ENCODE data around the gene SLC25A47.

SLC25A47 gene

DNA sequence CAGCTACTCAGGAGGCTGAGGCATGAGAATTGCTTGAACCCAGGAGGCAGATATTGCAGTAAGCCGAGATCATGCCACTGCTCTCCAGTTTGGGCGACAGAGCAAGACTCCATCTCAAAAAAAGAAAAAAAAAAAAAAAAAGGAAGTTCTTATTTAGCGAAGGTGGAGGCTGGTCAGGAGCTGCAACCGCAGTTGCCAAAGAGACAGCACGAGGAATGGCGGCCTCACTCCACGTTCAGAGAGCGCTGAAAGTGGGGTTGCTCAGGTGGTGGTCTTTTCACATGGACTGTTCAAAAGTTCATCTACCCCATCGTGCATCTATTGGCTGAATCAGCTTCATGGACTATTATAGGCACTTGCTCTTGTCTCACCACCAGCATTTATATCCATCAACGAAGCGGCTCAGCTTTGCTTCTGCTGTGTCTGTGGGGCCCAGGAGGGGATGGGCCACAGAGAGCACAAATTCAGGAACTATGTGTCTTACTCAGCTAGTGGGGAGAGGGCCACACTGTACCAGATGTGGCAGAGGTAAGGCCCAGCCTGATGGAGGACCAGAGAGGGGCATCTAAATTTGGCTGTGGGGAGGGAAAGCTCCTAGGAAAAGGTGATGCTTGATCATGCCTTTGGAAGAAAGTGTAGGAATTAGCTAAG, 27.3 kb downstream of the SLC25A47 start:
- DNase-seq = no peak

DNA sequence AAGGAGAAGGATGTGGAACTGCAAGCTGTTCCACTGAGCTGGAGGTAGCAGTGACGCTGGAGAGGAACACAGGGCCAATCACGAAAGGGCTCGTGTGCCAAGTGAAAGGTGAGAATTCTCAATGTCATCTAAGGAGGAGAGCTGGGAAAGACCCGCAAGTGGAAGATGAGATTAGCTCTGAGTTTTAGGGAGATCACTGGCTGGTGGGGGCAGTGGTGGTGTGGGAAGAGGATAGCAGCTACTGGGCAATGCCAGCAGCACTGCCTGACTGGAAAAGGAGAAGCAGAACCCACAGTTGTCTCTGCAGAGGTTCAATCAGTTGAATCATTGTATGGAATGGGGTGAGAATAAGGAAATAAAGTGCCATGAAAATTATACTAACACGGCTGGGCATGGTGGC, 27.8 kb downstream of the SLC25A47 start:
- no peak for DNase-seq

DNA sequence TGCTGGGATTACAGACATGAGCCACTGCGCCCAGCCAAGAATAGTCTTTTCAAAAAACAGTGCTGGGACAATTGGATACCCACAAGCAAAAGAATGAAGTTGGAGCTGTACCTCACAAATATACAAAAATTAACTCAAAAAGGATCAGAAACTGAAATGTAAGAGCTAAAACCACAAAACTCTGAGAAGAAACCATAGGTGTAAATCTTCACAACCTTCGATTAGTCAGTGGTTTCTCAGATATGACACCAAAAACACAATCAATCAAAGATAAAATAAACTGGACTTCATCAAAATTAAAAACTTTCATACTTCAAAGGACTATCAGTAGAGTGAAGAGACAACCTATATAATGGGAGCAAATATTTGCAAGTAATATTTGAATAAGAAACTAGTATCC, 35.3 kb downstream of the SLC25A47 start:
- no peak for DNase-seq

DNA sequence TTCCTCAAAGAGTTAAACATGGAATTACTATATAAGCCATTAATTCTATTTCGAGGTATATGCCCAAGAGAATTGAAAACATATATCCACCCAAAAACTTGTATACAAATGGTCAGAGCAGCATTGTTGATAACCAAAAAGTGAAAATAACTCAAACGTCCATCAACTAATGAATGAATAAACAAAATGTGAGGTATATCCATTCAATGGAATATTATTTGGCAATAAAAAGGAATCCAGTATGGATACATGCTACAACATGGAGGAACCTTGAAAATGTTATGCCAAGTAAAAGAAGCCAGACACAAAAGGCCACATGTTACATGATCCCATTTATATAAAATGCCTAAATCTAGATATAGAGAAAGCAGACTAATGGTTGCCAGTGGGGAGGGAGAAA, 36.0 kb downstream of the SLC25A47 start:
- DNase-seq = no peak

DNA sequence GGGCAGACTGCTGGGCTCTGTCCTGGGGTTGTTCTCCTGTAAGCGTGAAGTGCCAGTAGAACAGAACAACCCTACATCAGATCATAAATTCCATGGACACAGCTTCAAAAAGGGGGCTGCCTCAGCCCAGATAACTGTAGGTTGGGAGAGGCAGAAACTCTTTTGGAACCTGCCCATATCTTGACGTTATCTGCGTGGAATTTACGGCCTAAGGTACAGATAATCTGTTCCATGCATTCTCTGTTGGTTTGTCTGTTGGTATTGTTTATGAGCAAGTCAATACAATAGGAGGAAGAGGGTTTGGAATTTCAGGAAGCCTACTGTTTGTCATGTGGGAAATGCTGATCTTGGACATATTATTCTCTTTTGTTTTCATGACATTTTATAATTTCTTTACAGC, 36.7 kb downstream of the SLC25A47 start:
- no peak for DNase-seq

DNA sequence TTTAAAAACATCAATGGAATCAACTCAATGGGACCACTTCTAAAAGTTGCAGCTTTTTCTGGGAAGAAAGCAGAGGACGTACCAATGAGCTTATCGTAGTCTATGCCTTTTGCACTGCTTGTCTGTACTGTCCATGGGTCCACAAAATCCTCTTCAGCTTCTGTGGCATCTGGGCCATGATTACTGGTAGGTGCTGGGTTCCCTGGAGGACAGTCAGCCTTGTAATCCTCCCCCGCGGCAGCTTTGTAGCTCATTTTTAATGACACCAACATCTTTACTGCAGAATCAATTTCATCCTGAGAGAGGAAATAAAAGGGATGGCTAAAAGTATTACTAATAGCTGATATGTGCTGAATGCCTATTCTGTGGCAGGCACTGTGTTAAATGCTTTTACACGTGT, 38.5 kb downstream of the SLC25A47 start:
- DNase-seq = no peak

DNA sequence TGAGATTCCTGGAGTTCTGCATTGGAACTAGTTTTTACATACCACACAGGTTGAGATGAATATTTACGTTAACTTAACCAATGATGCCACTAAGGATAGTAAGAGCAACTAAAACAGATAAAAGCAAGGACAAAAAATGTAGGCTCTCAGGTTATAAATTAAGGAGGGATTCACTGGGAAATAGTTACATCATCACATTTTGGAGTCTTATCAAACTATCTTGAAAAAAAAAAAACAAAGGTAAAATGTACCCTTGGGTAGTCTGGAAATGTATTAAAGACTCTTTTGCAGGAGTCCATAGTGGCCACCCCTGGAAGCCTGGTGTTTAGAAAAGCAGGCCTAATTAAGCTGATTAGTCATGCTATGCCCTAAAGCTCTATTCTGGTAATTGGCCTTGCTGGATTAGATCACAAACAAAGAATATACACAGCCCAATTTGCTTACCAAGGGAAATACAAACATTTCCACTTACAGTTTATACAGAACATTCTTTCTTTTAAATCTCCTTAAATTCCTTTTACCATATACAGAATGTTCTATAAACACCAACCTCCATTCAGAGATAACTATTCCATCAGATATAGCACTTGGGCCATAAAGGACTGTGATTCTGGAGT, 39.3 kb downstream of the SLC25A47 start:
- DNase-seq = no peak

DNA sequence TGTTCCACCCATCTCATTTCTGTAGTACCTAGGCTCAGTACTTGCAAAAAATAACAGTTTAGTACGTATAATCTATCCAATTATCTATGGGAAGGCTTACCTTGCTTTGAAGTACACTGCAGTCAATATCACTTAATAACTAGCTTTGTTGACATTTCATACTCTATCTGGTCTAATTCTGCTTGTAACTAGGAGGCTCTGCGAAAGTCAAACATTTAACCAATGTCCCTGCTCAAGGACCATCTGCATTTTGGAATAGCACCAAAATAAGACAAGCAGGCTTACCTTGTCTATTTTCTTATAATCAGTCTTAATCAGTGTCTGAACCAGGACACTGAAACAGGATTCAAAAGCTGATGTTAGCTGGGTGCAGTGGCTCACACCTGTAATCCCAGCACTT, 39.9 kb downstream of the SLC25A47 start:
- no peak for DNase-seq

DNA sequence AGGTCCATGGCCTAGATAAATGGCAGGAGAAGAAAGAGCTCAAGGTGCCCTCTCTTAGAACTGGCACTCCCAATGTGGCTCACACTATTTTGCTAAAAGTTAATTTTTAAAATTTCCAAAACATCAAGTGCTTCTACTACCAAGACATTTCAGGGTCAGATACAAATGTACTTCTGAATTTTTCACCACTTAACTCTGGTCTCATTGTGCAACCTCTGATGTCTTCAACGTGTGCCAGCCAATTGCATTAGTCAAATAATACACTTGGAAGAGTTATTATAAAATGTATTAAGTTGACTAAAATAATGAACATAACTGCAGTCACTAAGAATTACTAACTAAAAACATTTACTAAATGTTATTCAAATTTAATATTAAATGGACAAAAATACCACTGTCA, 41.3 kb downstream of the SLC25A47 start:
- no peak for DNase-seq

DNA sequence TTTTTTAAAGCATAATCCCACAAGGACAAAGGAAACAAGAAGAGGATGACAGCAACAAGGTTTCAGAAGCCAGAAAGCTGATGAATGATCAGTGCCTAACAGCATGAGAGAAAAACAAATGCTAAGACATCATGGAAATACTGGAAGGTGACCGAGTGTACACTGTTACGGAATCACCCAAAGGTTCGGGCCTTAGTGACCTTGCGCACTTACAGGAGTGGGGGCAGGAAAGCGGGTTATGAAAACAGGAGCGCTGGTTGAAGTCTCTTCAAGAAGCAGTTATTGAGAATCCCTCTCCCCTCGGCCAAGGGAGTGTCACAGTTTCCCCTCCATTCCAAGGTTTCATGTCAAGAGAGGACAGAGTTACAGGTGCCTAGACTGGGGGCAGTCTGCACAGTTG, 42.6 kb downstream of the SLC25A47 start:
- no peak for DNase-seq

DNA sequence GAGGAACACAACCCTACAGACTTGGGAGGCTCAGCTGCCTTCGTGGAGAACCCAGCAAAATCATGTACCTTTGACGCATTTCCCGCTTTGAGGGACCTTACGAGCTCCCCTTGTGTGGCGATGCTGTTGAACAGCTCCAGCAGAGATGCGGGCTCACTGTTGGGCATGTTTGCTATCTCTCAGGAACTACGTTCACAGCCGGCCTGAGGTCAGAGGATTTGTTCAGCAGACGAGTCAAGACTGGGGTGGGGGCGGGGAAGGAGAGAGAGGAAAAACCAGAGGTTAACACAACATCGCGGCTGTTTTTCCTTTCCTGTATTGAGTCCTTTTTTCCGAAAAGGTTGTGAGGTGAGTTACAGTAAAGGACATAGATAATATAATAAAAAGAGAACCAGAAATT, 45.9 kb downstream of the SLC25A47 start:
- no peak for DNase-seq

DNA sequence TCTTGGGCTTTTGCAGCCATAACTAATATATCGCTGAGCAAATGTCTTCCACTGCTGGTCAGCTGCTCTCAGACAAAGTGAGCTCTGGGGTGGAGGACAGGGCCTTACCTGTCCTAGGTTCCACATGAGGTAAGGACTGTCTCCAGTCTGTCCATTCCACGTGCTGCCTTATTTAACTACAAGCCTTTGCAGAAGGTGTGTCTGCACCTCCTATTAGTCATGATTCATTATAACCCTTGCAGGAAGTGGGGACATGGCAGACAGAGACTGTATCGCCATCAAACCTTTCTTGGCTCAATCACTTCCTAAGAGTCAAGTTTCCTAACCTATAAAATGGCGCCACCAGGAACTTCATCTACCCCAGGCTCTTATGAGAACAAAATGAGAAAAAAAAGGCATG, 46.9 kb downstream of the SLC25A47 start:
- no peak for DNase-seq

DNA sequence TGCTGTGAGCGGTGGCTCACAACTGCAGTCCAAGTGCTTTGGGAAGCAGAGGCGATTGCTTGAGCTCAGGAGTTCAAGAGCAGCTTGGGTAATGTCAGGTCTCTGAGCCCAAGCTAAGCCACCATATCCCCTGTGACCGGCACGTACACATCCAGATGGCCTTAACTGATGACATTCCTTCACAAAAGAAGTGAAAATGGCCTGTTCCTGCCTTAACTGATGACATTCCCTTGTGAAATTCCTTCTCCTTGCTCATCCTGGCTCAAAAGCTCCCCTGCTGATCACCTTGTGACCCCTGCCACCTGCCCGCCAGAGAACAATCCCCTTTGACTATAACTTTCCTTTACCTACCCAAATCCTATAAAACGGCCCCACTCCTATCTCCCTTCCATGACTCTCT, 48.6 kb downstream of the SLC25A47 start:
- no peak for DNase-seq

DNA sequence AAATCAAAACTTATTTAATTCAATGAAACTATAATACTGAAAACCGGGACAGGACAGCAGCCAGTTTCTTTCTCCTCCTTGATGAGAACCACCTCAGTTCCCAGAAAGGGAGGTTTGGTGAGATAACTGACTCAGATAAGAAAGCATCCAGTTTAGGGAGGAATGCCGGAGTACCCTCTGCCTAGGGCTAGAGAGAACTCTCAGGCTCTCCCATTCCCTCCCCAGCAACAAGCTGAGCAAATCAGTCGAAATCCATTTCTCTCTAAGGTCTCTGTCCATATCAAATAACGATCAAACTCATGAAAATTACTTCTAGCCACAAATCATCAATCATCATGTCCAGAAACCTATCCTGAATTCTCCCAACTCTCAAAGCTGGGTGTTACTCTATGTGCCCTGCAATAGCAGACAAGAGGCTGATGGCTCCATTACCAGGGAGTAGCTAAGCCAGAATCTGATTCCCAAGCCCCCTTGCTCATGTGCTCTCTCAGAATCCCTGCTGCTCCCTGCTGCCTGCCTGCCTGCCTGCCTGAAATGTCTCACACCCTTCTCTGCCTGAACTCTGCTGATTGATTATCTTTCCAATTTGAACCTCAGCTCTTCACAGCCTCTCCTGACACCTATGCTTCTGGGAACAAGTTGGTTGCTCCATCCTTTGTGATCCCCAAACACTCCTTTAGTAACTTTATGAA, 49.4 kb downstream of the SLC25A47 start:
- DNase-seq = no peak

DNA sequence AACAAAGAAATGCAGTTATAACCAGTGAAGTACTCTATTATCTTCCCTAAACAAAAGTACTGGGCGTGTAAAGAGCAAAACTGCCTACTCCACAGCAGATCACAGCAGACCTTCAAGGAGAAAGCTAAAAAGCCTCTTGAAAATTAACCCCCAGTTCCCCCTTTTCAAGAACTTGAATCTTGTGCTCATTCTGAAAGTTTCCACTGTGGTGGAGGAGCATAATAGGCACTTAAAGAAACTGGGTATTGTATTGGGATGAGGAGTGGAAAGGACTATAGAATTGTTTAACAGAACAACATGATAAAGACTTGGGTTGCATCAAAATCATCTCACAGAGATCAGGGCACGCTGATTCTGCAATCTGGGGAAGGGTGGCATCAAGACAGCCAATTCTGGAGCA, 51.1 kb downstream of the SLC25A47 start:
- DNase-seq = no peak

DNA sequence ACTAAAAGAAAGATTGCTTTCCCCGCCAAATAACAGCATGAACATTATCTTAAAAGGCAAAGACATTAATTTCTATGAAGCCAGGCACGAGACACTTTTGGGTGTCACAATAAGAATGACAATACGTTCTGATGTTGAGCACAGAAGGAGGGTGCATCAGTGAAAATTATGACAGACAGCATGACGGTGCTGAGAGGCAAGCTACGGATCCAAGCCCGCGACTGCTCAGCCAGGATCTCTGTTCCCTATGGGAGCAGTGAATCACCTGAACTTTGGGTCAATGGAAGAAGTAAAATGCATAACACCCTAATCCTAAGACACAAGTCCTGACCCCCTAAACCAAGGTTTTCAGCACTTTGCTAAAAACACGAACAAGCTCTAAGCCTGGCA, 51.7 kb downstream of the SLC25A47 start:
- no peak for DNase-seq

DNA sequence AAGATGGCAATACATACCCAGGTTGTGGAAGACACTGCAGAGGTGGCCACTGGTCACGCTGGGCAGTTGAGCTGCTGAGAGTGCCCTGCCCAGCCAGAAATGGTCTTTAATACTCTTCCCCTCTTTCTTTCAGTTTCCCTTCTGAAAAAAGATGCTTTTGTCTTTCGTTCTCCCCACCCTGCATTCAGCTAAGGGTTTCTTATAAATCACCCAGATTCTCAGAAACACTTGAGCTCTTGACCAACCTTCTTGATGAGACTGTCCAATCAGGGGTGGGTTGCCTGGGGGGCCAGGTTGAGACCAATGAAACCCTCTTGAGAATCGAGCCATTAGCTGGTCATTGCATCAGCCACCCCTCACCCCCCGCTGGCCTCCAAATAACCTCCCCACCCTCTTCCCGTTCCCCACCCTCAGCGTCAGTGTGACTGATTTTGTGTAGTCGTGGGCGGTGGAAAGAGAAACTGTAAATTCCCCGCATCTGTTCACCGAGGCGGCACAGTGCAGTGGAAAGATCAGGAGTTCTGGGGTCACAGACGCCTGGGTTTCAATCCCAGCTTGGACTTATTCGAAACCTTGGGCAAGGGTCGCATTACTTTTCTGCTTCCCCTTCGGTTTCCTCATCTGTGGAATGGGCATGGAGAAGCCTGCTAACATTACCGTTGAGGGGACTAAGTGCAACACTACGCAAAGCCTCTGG, 52.3 kb downstream of the SLC25A47 start:
- no peak for DNase-seq

DNA sequence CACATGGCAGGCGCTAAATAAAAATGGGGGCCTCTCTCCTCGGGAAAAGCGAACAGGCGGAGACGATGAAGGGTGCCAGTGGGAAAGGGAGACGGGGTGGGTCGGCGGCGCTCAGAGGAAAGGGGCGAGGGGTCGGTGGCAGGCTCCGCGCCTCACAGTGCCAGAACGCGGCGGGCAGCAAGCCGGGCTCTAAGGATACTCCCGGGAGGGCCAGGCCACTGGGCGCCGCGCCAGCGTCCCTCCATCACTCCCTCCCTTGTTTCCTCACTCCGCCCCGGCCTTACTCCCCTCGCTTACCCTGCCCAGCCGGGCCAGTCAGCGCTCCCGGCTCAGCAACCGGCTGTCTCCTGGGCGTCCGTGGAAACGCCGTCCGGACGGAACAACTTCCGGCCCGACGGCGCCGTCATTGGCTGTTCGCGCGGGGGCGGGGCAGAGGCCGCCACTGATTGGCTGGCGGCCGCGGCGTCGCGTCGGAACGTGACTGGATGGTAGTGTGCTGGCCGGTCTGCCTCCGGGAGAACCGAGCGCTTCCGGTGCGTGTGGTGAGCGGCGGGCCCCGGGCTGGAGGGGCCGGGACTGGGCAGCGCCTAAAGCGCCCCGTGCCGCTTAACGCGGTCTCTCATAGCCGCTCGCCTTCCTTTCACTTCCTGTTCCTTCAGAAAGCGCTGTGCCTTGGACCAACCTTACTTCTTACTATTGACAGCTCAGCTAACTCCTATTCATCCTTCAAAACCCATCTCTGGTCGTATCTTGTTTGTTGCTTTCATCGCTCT, 53.0 kb downstream of the SLC25A47 start, which contains the start of gene WDR25:
WDR25 (plus strand) TSS at position 523 of the 773 bp plus-strand sequence.
- DNase-seq = peak; percentile 85

DNA sequence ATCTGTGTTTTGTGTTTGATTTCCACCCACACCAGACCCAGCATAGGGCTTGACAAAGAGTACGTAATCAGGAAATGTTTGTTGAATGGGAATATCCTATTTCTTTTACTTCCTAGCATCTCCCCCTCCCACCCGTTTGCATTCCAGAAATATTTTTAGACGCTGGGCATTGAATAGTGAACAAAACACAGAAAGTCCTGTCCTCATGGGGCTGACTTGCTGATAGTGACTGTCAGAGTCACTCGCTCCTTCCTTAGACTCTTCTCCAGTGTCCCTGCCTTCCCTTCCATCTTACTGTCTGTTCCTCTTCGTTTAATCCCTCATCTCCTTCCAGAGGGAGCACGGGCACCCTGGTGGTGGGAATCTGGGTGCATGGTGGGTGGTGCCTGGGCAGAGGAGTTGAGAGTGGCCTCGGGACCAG, 53.6 kb downstream of the SLC25A47 start:
- DNase-seq = no peak

All from NCI-H526 treated with DMSO at 0.1 percent for 48 hours (cell line).